Peyer's patch (tissue), 4 donors: ENCODE measurements around the gene RASSF3. TPM values are rescaled to one million over a fixed set of nuclear protein-coding genes. Genes with fewer than 3 reads are reported as not detected.
"Not testable (repeated sequence)": the region's sequence is repeated elsewhere in the genome, so short reads cannot be mapped to it uniquely, and the experiment has no call there.

Experiments used
- DNase-seq, 3 donors: peaks; one replicate each; pipeline ENCODE4 v3.0.0-alpha.2; 2017 to 2019
- H3K27ac ChIP-seq, 4 donors: fragments of 200-600 bp; sonication (generic); one replicate each; pipeline ENCODE4 v1.5.1; 2016 to 2019
- H3K27me3 ChIP-seq, 2 donors: fragments of 200-600 bp; sonication (generic); one replicate each; pipeline ENCODE4 v1.5.1; 2019
- H3K36me3 ChIP-seq, 3 donors: fragments of 200-600 bp; sonication (generic); one replicate each; pipeline ENCODE4 v1.5.1; 2016 to 2019
- H3K4me1 ChIP-seq, 4 donors: fragments of 200-600 bp; sonication (generic); one replicate each; pipeline ENCODE4 v1.5.1; 2016 to 2019
- H3K4me3 ChIP-seq, 4 donors: fragments of 200-600 bp; sonication (generic); 1 replicate in 3 of 4; 2 replicates in 1 of 4; pipeline ENCODE4 v1.5.1; 2016 to 2019; ENCODE audit warnings: mild to moderate bottlenecking in 1 of 4
- H3K9me3 ChIP-seq, 4 donors: fragments of 200-600 bp; sonication (generic); one replicate each; pipeline ENCODE4 v1.5.1; 2016 to 2019; ENCODE audit warnings: mild to moderate bottlenecking in 1 of 4
- POLR2A ChIP-seq, 2 donors: fragments of 450-650 bp; IDR thresholded peaks; one replicate each; pipeline ENCODE4 v1.5.1; 2017; ENCODE audit warnings: antibody characterized with exemption in 2 of 2, mild to moderate bottlenecking in 2 of 2, moderate library complexity in 2 of 2
- total RNA-seq, 4 donors: library from RNA; depleted of rRNA; stranded (reverse); fragments of >200 nt; gene quantifications; one replicate each; pipeline ENCODE4 v1.1.0, GENCODE V29; 2016
- TF ChIP-seq, protein P1 (sequence below), 6 experiments: fragments of 450-650 bp in 4 of 6; fragments of 200-600 bp in 2 of 6; sonication (generic) in 1 of 6; IDR thresholded peaks; one replicate each; pipeline ENCODE4 v1.5.1; 2017 to 2019; ENCODE audit warnings: antibody characterized with exemption in 6 of 6, mild to moderate bottlenecking in 3 of 6, moderate library complexity in 1 of 6

Gene RASSF3
- total RNA-seq, 4 donors from 2014 or later, result 14.3 to 60.2 (median 27.2) TPM

GRCh38 chr12:64611341-64612284, 1.3 kb downstream of the RASSF3 start:
- peak; percentile 42 to 58 (median 57) for DNase-seq
- Histone ChIP-seq H3K36me3 (no peaks in the 10 kb centered on the region), H3K27ac (peak overlapping the region; percentile 83 to 98 (median 97)), H3K4me1 (peaks cover 0 to 18% (median 10%) of the 10 kb centered on the region in 4 donors), H3K27me3 (no peaks in the 10 kb centered on the region), H3K9me3 (no peaks in the 10 kb centered on the region), H3K4me3 (peak overlapping the region; percentile 65 to 94 (median 76))
- TF ChIP-seq, protein P1, sequence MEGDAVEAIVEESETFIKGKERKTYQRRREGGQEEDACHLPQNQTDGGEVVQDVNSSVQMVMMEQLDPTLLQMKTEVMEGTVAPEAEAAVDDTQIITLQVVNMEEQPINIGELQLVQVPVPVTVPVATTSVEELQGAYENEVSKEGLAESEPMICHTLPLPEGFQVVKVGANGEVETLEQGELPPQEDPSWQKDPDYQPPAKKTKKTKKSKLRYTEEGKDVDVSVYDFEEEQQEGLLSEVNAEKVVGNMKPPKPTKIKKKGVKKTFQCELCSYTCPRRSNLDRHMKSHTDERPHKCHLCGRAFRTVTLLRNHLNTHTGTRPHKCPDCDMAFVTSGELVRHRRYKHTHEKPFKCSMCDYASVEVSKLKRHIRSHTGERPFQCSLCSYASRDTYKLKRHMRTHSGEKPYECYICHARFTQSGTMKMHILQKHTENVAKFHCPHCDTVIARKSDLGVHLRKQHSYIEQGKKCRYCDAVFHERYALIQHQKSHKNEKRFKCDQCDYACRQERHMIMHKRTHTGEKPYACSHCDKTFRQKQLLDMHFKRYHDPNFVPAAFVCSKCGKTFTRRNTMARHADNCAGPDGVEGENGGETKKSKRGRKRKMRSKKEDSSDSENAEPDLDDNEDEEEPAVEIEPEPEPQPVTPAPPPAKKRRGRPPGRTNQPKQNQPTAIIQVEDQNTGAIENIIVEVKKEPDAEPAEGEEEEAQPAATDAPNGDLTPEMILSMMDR (IDR thresholded peaks at IDR 0.05), result peak in 1 of 6 experiments; percentile 4
- no peak for TF ChIP-seq POLR2A (IDR thresholded peaks at IDR 0.05)

DNA sequence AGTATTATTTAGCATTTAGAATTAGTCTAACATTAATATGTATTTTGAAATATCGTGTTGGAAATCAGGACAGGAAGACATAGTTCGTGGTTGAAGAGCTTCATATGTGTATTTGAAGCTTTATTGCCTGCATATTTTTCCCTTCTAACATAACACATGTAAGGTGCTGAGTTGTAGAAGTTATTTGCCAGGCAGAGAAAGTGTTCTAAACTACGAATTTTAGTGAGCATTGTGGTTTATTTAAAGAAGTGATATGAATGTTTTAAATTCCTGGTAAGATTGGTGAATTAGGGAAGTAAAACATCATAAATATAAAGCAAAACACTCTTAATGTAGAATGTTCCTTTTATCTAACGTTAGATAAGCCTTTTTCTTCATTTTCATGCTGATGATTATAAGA, 2.5 kb downstream of the RASSF3 start:
- H3K27ac ChIP-seq, result peak overlapping the region; percentile 22 to 97 (median 90)
- no peaks in the 10 kb centered on the region for H3K36me3 ChIP-seq
- TF ChIP-seq, protein P1 (IDR thresholded peaks at IDR 0.05), result no peak
- no peak for TF ChIP-seq POLR2A (IDR thresholded peaks at IDR 0.05)
- no peak for DNase-seq
- peaks cover 0 to 18% (median 10%) of the 10 kb centered on the region in 4 donors for H3K4me1 ChIP-seq
- peak overlapping the region in 3 of 4 donors; percentile 65 to 82 (median 70) for H3K4me3 ChIP-seq
- H3K9me3 ChIP-seq, result no peaks in the 10 kb centered on the region
- no peaks in the 10 kb centered on the region for H3K27me3 ChIP-seq

GRCh38 chr12:64613775-64614398, 3.6 kb downstream of the RASSF3 start:
- not testable (repeated sequence) for H3K27me3 ChIP-seq, H3K9me3 ChIP-seq, H3K4me3 ChIP-seq, H3K36me3 ChIP-seq
- H3K27ac ChIP-seq, result peak overlapping the region in 2 of 4 donors; percentile 83 to 97
- peaks cover 0 to 20% (median 14%) of the 10 kb centered on the region in 4 donors for H3K4me1 ChIP-seq
- DNase-seq, result peak in 2 of 3 donors; percentile 45 to 58

DNA sequence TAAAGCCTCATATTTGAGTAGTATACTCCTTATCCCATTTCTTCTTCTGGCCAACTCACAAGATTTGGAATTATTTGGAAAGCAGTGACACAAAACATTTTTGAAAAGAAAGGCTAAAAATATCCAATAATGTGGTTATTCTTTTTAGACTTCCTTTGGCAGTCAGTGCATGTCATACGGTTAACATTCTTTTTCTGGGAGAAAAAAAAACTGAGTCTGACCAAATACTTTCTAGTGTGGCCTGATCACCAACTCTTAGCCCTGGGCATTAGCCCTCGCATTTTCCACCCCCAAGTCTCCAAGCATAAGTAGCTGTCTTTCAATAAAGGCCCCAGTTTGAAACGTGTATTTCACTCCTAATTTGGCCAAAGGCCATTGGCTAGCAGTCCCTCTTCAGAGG, 5.9 kb downstream of the RASSF3 start:
- no peak for DNase-seq
- Histone ChIP-seq H3K9me3 (no peaks in the 10 kb centered on the region), H3K4me1 (peaks cover 0 to 27% (median 15%) of the 10 kb centered on the region in 4 donors), H3K27me3 (no peaks in the 10 kb centered on the region), H3K27ac (peak overlapping the region in 3 of 4 donors; percentile 6 to 97 (median 10)), H3K4me3 (no peak overlapping the region), H3K36me3 (no peaks in the 10 kb centered on the region)
- TF ChIP-seq, protein P1 (IDR thresholded peaks at IDR 0.05), result no peak
- no peak for TF ChIP-seq POLR2A (IDR thresholded peaks at IDR 0.05)

DNA sequence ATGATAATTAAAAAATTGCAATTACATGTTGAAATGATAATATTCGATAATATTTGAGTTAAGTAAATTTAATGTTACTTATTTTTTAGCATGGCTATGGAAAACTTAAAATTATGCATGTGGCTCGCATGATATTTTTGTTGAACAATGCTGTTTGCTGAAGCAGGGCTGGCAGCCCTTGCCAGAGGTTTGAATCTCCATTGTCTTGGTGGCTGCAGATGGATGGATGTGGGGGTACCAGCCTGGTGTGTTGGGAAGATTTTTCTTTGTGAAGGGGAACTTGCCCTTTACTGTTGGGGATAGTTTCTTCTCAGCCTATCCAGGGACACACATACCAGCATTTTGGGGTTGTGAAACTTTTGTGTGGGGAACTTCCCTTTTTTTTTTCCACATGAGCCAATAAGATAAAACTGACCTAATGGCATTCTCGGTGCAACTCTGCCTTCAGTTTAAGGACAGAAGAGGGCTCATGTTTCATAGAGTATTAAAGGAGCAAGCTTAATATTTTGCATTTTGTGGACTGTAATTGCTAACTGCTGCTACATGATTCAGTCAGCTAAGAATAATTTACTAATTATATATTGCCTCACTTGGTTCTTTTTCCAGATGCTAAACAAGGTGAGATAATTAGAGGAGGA, 8.8 kb downstream of the RASSF3 start:
- TF ChIP-seq, protein P1 (IDR thresholded peaks at IDR 0.05), result no peak
- TF ChIP-seq POLR2A (IDR thresholded peaks at IDR 0.05), result no peak
- Histone ChIP-seq H3K4me1 (peaks cover 0 to 21% (median 9%) of the 10 kb centered on the region in 4 donors), H3K27ac (peak overlapping the region in 3 of 4 donors; percentile 13 to 82 (median 36)), H3K4me3 (peak overlapping the region in 1 of 4 donors; percentile 20), H3K36me3 (no peaks in the 10 kb centered on the region), H3K27me3 (no peaks in the 10 kb centered on the region), H3K9me3 (no peaks in the 10 kb centered on the region)
- DNase-seq, result no peak
